ENCODE results near the gene PIAS1.
A peak's percentile ranks its signal among the peaks of the same experiment; 100 is the strongest.

Gene PIAS1

GRCh38 chr15:68187559-68187958, 133.4 kb downstream of the PIAS1 start:
- no peaks in the 10 kb centered on the region for H3K9me3 ChIP-seq (ENCODE audit: low read length)
- H3K9ac ChIP-seq (ENCODE audit: low read length) = no peak overlapping the region
- H3K27me3 ChIP-seq (ENCODE audit: control insufficient read depth in 1 of 2, insufficient read depth in 2 of 2, low read length in 2 of 2) = no peaks in the 10 kb centered on the region
- peaks cover 26% of the 10 kb centered on the region for H3K36me3 ChIP-seq (ENCODE audit: insufficient read depth, low read length)
- H3K4me1 ChIP-seq (ENCODE audit: insufficient read depth, low read length) = peaks cover 43% of the 10 kb centered on the region
- H3K4me3 ChIP-seq (ENCODE audit: low read depth in 1 of 2, low read length in 2 of 2) = peak overlapping the region in 1 of 2 donors; percentile 49
- H3K27ac ChIP-seq (ENCODE audit: low read depth, low read length) = peak overlapping the region; percentile 69

GRCh38 chr15:68188647-68189046, 134.5 kb downstream of the PIAS1 start:
- peaks cover 54% of the 10 kb centered on the region for H3K4me1 ChIP-seq (ENCODE audit: insufficient read depth, low read length)
- H3K27ac ChIP-seq (ENCODE audit: low read depth, low read length) = peak overlapping the region; percentile 69
- H3K9me3 ChIP-seq (ENCODE audit: low read length) = no peaks in the 10 kb centered on the region
- no peaks in the 10 kb centered on the region for H3K27me3 ChIP-seq (ENCODE audit: control insufficient read depth in 1 of 2, insufficient read depth in 2 of 2, low read length in 2 of 2)
- H3K4me3 ChIP-seq (ENCODE audit: low read depth in 1 of 2, low read length in 2 of 2) = no peak overlapping the region
- no peak overlapping the region for H3K9ac ChIP-seq (ENCODE audit: low read length)
- peaks cover 29% of the 10 kb centered on the region for H3K36me3 ChIP-seq (ENCODE audit: insufficient read depth, low read length)

GRCh38 chr15:68190048-68190447, 135.9 kb downstream of the PIAS1 start:
- Histone ChIP-seq H3K9ac (ENCODE audit: low read length) (no peak overlapping the region), H3K27ac (ENCODE audit: low read depth, low read length) (no peak overlapping the region), H3K4me3 (ENCODE audit: low read depth in 1 of 2, low read length in 2 of 2) (no peak overlapping the region), H3K9me3 (ENCODE audit: low read length) (no peaks in the 10 kb centered on the region), H3K27me3 (ENCODE audit: control insufficient read depth in 1 of 2, insufficient read depth in 2 of 2, low read length in 2 of 2) (no peaks in the 10 kb centered on the region), H3K4me1 (ENCODE audit: insufficient read depth, low read length) (peaks cover 54% of the 10 kb centered on the region), H3K36me3 (ENCODE audit: insufficient read depth, low read length) (peaks cover 16% of the 10 kb centered on the region)

GRCh38 chr15:68191555-68191954, 137.4 kb downstream of the PIAS1 start:
- no peak overlapping the region for H3K27ac ChIP-seq (ENCODE audit: low read depth, low read length)
- H3K36me3 ChIP-seq (ENCODE audit: insufficient read depth, low read length) = peaks cover 12% of the 10 kb centered on the region
- H3K4me3 ChIP-seq (ENCODE audit: low read depth in 1 of 2, low read length in 2 of 2) = no peak overlapping the region
- no peaks in the 10 kb centered on the region for H3K27me3 ChIP-seq (ENCODE audit: control insufficient read depth in 1 of 2, insufficient read depth in 2 of 2, low read length in 2 of 2)
- peaks cover 52% of the 10 kb centered on the region for H3K4me1 ChIP-seq (ENCODE audit: insufficient read depth, low read length)
- H3K9ac ChIP-seq (ENCODE audit: low read length) = no peak overlapping the region
- no peaks in the 10 kb centered on the region for H3K9me3 ChIP-seq (ENCODE audit: low read length)

GRCh38 chr15:68192117-68192516, 138.0 kb downstream of the PIAS1 start:
- H3K4me3 ChIP-seq (ENCODE audit: low read depth in 1 of 2, low read length in 2 of 2) = no peak overlapping the region
- peaks cover 12% of the 10 kb centered on the region for H3K36me3 ChIP-seq (ENCODE audit: insufficient read depth, low read length)
- no peak overlapping the region for H3K27ac ChIP-seq (ENCODE audit: low read depth, low read length)
- peaks cover 49% of the 10 kb centered on the region for H3K4me1 ChIP-seq (ENCODE audit: insufficient read depth, low read length)
- H3K27me3 ChIP-seq (ENCODE audit: control insufficient read depth in 1 of 2, insufficient read depth in 2 of 2, low read length in 2 of 2) = no peaks in the 10 kb centered on the region
- no peak overlapping the region for H3K9ac ChIP-seq (ENCODE audit: low read length)
- H3K9me3 ChIP-seq (ENCODE audit: low read length) = no peaks in the 10 kb centered on the region

- no peak overlapping the region for H3K27ac ChIP-seq (ENCODE audit: low read depth, low read length)
- peaks cover 44% of the 10 kb centered on the region for H3K4me1 ChIP-seq (ENCODE audit: insufficient read depth, low read length)
- H3K4me3 ChIP-seq (ENCODE audit: low read depth in 1 of 2, low read length in 2 of 2) = no peak overlapping the region
- no peak overlapping the region for H3K9ac ChIP-seq (ENCODE audit: low read length)
- H3K9me3 ChIP-seq (ENCODE audit: low read length) = no peaks in the 10 kb centered on the region
- H3K36me3 ChIP-seq (ENCODE audit: insufficient read depth, low read length) = peaks cover 12% of the 10 kb centered on the region
- no peaks in the 10 kb centered on the region for H3K27me3 ChIP-seq (ENCODE audit: control insufficient read depth in 1 of 2, insufficient read depth in 2 of 2, low read length in 2 of 2)
These were observed 138.8 kb downstream of the PIAS1 start for GRCh38 chr15:68192804-68193486.

GRCh38 chr15:68195336-68196112, 141.4 kb downstream of the PIAS1 start:
- Histone ChIP-seq H3K4me3 (ENCODE audit: low read depth in 1 of 2, low read length in 2 of 2) (no peak overlapping the region), H3K4me1 (ENCODE audit: insufficient read depth, low read length) (peaks cover 38% of the 10 kb centered on the region), H3K9ac (ENCODE audit: low read length) (no peak overlapping the region), H3K27ac (ENCODE audit: low read depth, low read length) (no peak overlapping the region), H3K27me3 (ENCODE audit: control insufficient read depth in 1 of 2, insufficient read depth in 2 of 2, low read length in 2 of 2) (no peaks in the 10 kb centered on the region), H3K36me3 (ENCODE audit: insufficient read depth, low read length) (peaks cover 6% of the 10 kb centered on the region), H3K9me3 (ENCODE audit: low read length) (no peaks in the 10 kb centered on the region)

GRCh38 chr15:68196445-68197169, 142.5 kb downstream of the PIAS1 start:
- no peak overlapping the region for H3K9ac ChIP-seq (ENCODE audit: low read length)
- no peak overlapping the region for H3K27ac ChIP-seq (ENCODE audit: low read depth, low read length)
- no peak overlapping the region for H3K4me3 ChIP-seq (ENCODE audit: low read depth in 1 of 2, low read length in 2 of 2)
- no peaks in the 10 kb centered on the region for H3K9me3 ChIP-seq (ENCODE audit: low read length)
- H3K36me3 ChIP-seq (ENCODE audit: insufficient read depth, low read length) = peaks cover 6% of the 10 kb centered on the region
- peaks cover 38% of the 10 kb centered on the region for H3K4me1 ChIP-seq (ENCODE audit: insufficient read depth, low read length)
- no peaks in the 10 kb centered on the region for H3K27me3 ChIP-seq (ENCODE audit: control insufficient read depth in 1 of 2, insufficient read depth in 2 of 2, low read length in 2 of 2)

GRCh38 chr15:68197170-68197492, 143.0 kb downstream of the PIAS1 start:
- peaks cover 33% of the 10 kb centered on the region for H3K4me1 ChIP-seq (ENCODE audit: insufficient read depth, low read length)
- H3K9ac ChIP-seq (ENCODE audit: low read length) = no peak overlapping the region
- H3K9me3 ChIP-seq (ENCODE audit: low read length) = no peaks in the 10 kb centered on the region
- H3K27me3 ChIP-seq (ENCODE audit: control insufficient read depth in 1 of 2, insufficient read depth in 2 of 2, low read length in 2 of 2) = no peaks in the 10 kb centered on the region
- H3K27ac ChIP-seq (ENCODE audit: low read depth, low read length) = no peak overlapping the region
- H3K4me3 ChIP-seq (ENCODE audit: low read depth in 1 of 2, low read length in 2 of 2) = no peak overlapping the region
- H3K36me3 ChIP-seq (ENCODE audit: insufficient read depth, low read length) = peaks cover 6% of the 10 kb centered on the region

- peaks cover 25% of the 10 kb centered on the region for H3K4me1 ChIP-seq (ENCODE audit: insufficient read depth, low read length)
These were observed 143.7 kb downstream of the PIAS1 start for GRCh38 chr15:68197661-68198437.

GRCh38 chr15:68199340-68199739, 145.2 kb downstream of the PIAS1 start:
- Histone ChIP-seq H3K9me3 (ENCODE audit: low read length) (no peaks in the 10 kb centered on the region), H3K36me3 (ENCODE audit: insufficient read depth, low read length) (no peaks in the 10 kb centered on the region), H3K9ac (ENCODE audit: low read length) (no peak overlapping the region), H3K27ac (ENCODE audit: low read depth, low read length) (no peak overlapping the region), H3K4me1 (ENCODE audit: insufficient read depth, low read length) (peaks cover 20% of the 10 kb centered on the region), H3K27me3 (ENCODE audit: control insufficient read depth in 1 of 2, insufficient read depth in 2 of 2, low read length in 2 of 2) (no peaks in the 10 kb centered on the region), H3K4me3 (ENCODE audit: low read depth in 1 of 2, low read length in 2 of 2) (no peak overlapping the region)

More at GRCh38 chr15:68197661-68198437, 143.7 kb downstream of the PIAS1 start:
- H3K36me3 ChIP-seq (ENCODE audit: insufficient read depth, low read length) = peaks cover under 1% of the 10 kb centered on the region
- H3K9ac ChIP-seq (ENCODE audit: low read length) = no peak overlapping the region
- H3K9me3 ChIP-seq (ENCODE audit: low read length) = no peaks in the 10 kb centered on the region
- no peak overlapping the region for H3K27ac ChIP-seq (ENCODE audit: low read depth, low read length)
- no peaks in the 10 kb centered on the region for H3K27me3 ChIP-seq (ENCODE audit: control insufficient read depth in 1 of 2, insufficient read depth in 2 of 2, low read length in 2 of 2)
- H3K4me3 ChIP-seq (ENCODE audit: low read depth in 1 of 2, low read length in 2 of 2) = no peak overlapping the region

Data from muscle layer of colon (tissue), 2 donors.